SU-DHL-6 (cell line): ENCODE results near the gene THSD7B.

ENCODE experiments used
- CTCF ChIP-seq: fragments of 200-600 bp; sonication (generic); IDR thresholded peaks from one replicate; pipeline ENCODE4 v1.5.1; 2017; ENCODE audit warnings: antibody characterized with exemption, mild to moderate bottlenecking, low read length, moderate library complexity; ENCODE audit not compliant: insufficient read depth, poor library complexity, severe bottlenecking
- EZH2phosphoT487 ChIP-seq: fragments of 200-600 bp; sonication (generic), shearing (Covaris generic); conservative IDR thresholded peaks from 2 replicates; pipeline ENCODE4 v1.6.1; 2018; ENCODE audit warnings: mild to moderate bottlenecking, antibody characterized with exemption, low read length, moderate library complexity, mixed read lengths

- TF ChIP-seq CTCF (no peak), EZH2phosphoT487 (no peak)
These were observed 805.1 kb downstream of the THSD7B start for GRCh38 chr2:137570484-137570883.
